Measurements from ENCODE around the gene LTBP1.
A peak's percentile ranks its signal among the peaks of the same experiment; 100 is the strongest.

The LTBP1 gene

DNA sequence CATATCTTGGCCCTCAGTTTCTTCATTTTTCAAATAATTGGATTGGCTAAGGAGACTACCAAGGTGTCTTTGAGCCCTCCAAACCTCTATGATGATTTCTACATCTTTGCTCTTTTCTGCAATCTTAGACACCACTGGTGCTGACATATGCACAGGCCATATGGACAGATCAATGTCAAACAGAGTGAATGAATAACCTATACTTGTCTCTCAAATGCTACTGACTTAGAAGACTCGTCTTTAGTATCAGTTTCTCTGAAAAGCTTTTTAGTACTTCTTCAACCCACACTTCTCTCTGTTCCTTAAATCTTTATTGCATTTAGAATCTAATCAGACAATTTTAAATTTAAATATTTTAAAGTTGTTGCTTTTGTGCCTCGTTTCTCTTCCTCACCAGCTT is 258.2 kb downstream of the LTBP1 start:
- Histone ChIP-seq H3K4me1 (ENCODE audit: control insufficient read depth, low read depth, low read length) (no peaks in the 10 kb centered on the region), H3K56ac (ENCODE audit: low read length) (no peak overlapping the region), H3K9ac (ENCODE audit: low read length) (no peak overlapping the region), H4K8ac (ENCODE audit: low read depth, low read length) (no peak overlapping the region), H2BK120ac (ENCODE audit: low read depth, low read length) (no peak overlapping the region), H3K79me1 (ENCODE audit: low read length) (no peaks in the 10 kb centered on the region), H3K4ac (ENCODE audit: low read depth, low read length) (no peak overlapping the region), H3K27ac (ENCODE audit: low read depth, low read length) (no peak overlapping the region), H4K5ac (ENCODE audit: low read length) (no peak overlapping the region), H3K18ac (ENCODE audit: low read length) (no peak overlapping the region), H2BK5ac (ENCODE audit: low read length) (no peak overlapping the region), H3K36me3 (ENCODE audit: control insufficient read depth, insufficient read depth, low read length) (no peaks in the 10 kb centered on the region), H3K27me3 (ENCODE audit: insufficient read depth, low read length, poor library complexity) (no peaks in the 10 kb centered on the region), H3K4me3 (ENCODE audit: low read length) (no peak overlapping the region), H2AK5ac (ENCODE audit: low read length) (no peak overlapping the region), H3K4me2 (ENCODE audit: low read length) (no peak overlapping the region), H3K23ac (ENCODE audit: low read length) (no peak overlapping the region), H3K79me2 (ENCODE audit: control insufficient read depth, insufficient read depth, low read length) (no peaks in the 10 kb centered on the region), H2BK15ac (replicated peaks; ENCODE audit: low read depth) (no peak overlapping the region)
- no CpG with 5 or more reads among the region's 2 CpGs for whole genome bisulfite sequencing (ENCODE audit: extremely low coverage, insufficient coverage, low lambda C conversion rate)
- DNase-seq = no peak

DNA sequence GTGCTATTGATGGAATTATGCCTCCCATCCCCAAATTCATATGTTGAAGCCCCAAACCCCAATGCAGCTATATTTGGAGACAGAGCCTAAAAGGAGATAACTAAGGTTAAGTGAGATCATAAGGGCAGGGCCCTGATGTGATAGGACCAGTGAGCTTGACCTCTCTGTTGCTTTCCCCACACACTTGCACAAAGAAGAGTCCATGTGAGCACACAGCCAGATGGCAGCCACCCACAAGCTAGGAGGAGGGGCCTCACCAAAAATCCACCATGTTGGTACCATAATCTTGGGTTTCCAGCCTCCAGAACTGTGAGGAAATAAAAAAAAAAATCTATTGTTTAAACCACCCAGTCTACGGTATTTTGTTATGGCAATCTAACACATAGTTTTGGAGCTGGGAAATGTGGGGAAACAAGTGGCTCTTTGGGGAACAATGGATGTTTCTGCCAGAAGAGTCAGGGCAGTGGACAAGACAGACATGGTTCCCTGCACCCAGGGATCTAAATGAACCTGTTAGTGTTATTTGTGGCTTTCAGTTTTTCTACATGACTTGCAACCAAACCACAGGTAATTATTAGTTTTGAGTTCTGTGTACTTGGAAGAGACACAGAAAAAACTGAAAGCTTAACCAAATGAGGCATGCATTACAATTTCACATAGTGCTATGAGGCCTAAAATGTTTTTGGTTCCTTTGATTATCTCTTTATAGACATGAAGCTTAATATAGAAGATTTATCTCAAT is 259.1 kb downstream of the LTBP1 start:
- Histone ChIP-seq H3K9ac (ENCODE audit: low read length) (no peak overlapping the region), H3K27me3 (ENCODE audit: insufficient read depth, low read length, poor library complexity) (no peaks in the 10 kb centered on the region), H4K8ac (ENCODE audit: low read depth, low read length) (no peak overlapping the region), H3K79me2 (ENCODE audit: control insufficient read depth, insufficient read depth, low read length) (no peaks in the 10 kb centered on the region), H3K36me3 (ENCODE audit: control insufficient read depth, insufficient read depth, low read length) (no peaks in the 10 kb centered on the region), H4K5ac (ENCODE audit: low read length) (no peak overlapping the region), H3K4ac (ENCODE audit: low read depth, low read length) (no peak overlapping the region), H3K18ac (ENCODE audit: low read length) (no peak overlapping the region), H3K56ac (ENCODE audit: low read length) (no peak overlapping the region), H3K27ac (ENCODE audit: low read depth, low read length) (no peak overlapping the region), H2BK15ac (replicated peaks; ENCODE audit: low read depth) (no peak overlapping the region), H2BK120ac (ENCODE audit: low read depth, low read length) (no peak overlapping the region), H3K4me1 (ENCODE audit: control insufficient read depth, low read depth, low read length) (no peaks in the 10 kb centered on the region), H3K79me1 (ENCODE audit: low read length) (no peaks in the 10 kb centered on the region), H3K4me2 (ENCODE audit: low read length) (no peak overlapping the region), H2AK5ac (ENCODE audit: low read length) (no peak overlapping the region), H3K4me3 (ENCODE audit: low read length) (no peak overlapping the region), H2BK5ac (ENCODE audit: low read length) (no peak overlapping the region), H3K23ac (ENCODE audit: low read length) (no peak overlapping the region)
- WGBS (ENCODE audit: extremely low coverage, insufficient coverage, low lambda C conversion rate) = no CpG with 5 or more reads among the region's 1 CpG
- no peak for DNase-seq

DNA sequence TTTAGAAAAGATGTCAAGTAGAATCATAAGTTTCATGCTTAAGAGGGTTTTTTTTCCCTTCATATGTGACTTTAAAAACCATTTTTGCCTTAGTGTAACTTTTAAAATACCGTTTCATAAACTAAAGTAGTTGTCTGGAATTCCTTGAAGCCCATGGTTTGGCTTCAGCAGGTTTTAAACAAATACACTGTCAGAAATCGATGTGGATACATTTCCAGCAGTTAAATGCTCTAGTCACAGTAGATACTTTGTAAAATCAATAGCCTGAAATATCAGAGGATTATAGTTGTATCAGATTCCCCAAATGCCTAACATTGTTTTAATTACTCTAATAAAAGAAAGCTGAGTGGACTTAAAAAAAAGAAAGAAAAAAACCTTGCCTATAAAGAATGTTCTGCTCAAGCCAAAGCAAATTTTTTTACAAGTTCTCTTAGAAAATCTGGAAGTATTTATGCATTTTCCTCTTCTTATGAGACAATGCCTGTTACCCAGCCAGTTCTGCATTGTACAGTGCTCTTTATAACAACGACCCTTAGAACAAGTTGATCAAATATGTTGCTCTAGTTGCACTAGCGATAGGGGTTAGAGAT is 260.5 kb downstream of the LTBP1 start:
- H2AK5ac ChIP-seq (ENCODE audit: low read length) = no peak overlapping the region
- no peak overlapping the region for H2BK15ac ChIP-seq (replicated peaks; ENCODE audit: low read depth)
- H3K23ac ChIP-seq (ENCODE audit: low read length) = no peak overlapping the region
- H3K36me3 ChIP-seq (ENCODE audit: control insufficient read depth, insufficient read depth, low read length) = no peaks in the 10 kb centered on the region
- no peaks in the 10 kb centered on the region for H3K79me2 ChIP-seq (ENCODE audit: control insufficient read depth, insufficient read depth, low read length)
- no peaks in the 10 kb centered on the region for H3K79me1 ChIP-seq (ENCODE audit: low read length)
- H3K4me3 ChIP-seq (ENCODE audit: low read length) = no peak overlapping the region
- no peak overlapping the region for H4K5ac ChIP-seq (ENCODE audit: low read length)
- H3K18ac ChIP-seq (ENCODE audit: low read length) = no peak overlapping the region
- no peak overlapping the region for H4K8ac ChIP-seq (ENCODE audit: low read depth, low read length)
- DNase-seq = no peak
- H3K4me1 ChIP-seq (ENCODE audit: control insufficient read depth, low read depth, low read length) = no peaks in the 10 kb centered on the region
- no peaks in the 10 kb centered on the region for H3K27me3 ChIP-seq (ENCODE audit: insufficient read depth, low read length, poor library complexity)
- H3K9ac ChIP-seq (ENCODE audit: low read length) = no peak overlapping the region
- H3K56ac ChIP-seq (ENCODE audit: low read length) = no peak overlapping the region
- H3K27ac ChIP-seq (ENCODE audit: low read depth, low read length) = no peak overlapping the region
- WGBS (ENCODE audit: extremely low coverage, insufficient coverage, low lambda C conversion rate) = no CpG with 5 or more reads among the region's 4 CpGs
- H3K4ac ChIP-seq (ENCODE audit: low read depth, low read length) = no peak overlapping the region
- H3K4me2 ChIP-seq (ENCODE audit: low read length) = no peak overlapping the region
- H2BK5ac ChIP-seq (ENCODE audit: low read length) = no peak overlapping the region
- H2BK120ac ChIP-seq (ENCODE audit: low read depth, low read length) = no peak overlapping the region

DNA sequence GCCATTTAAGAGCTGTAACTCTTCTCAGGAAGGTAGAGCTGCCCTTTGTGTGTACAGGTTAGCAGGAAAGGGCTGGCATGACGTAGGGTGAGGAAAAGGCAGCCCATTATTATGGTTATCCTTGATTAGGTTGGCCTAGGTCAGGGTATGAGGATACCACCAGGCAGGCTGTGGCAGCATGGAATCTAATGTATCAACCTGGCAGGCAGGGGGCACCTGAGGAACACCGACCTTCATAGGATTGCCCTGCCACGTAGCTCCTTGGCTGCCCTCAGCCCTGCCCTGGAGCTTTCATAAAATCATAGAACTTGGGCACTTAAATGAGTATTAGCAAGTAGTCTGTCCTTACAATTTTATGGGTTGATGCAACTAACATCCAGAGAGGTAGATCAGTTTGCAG is 261.6 kb downstream of the LTBP1 start:
- H3K79me2 ChIP-seq (ENCODE audit: control insufficient read depth, insufficient read depth, low read length) = no peaks in the 10 kb centered on the region
- H3K79me1 ChIP-seq (ENCODE audit: low read length) = no peaks in the 10 kb centered on the region
- H3K18ac ChIP-seq (ENCODE audit: low read length) = no peak overlapping the region
- no peak overlapping the region for H3K23ac ChIP-seq (ENCODE audit: low read length)
- H3K4me1 ChIP-seq (ENCODE audit: control insufficient read depth, low read depth, low read length) = no peaks in the 10 kb centered on the region
- H3K27ac ChIP-seq (ENCODE audit: low read depth, low read length) = no peak overlapping the region
- H3K27me3 ChIP-seq (ENCODE audit: insufficient read depth, low read length, poor library complexity) = no peaks in the 10 kb centered on the region
- H2AK5ac ChIP-seq (ENCODE audit: low read length) = no peak overlapping the region
- no peak overlapping the region for H2BK15ac ChIP-seq (replicated peaks; ENCODE audit: low read depth)
- no peak overlapping the region for H4K8ac ChIP-seq (ENCODE audit: low read depth, low read length)
- no peak overlapping the region for H3K4me2 ChIP-seq (ENCODE audit: low read length)
- no peak overlapping the region for H3K4ac ChIP-seq (ENCODE audit: low read depth, low read length)
- no peaks in the 10 kb centered on the region for H3K36me3 ChIP-seq (ENCODE audit: control insufficient read depth, insufficient read depth, low read length)
- H2BK120ac ChIP-seq (ENCODE audit: low read depth, low read length) = no peak overlapping the region
- H3K4me3 ChIP-seq (ENCODE audit: low read length) = no peak overlapping the region
- H3K56ac ChIP-seq (ENCODE audit: low read length) = no peak overlapping the region
- WGBS (ENCODE audit: extremely low coverage, insufficient coverage, low lambda C conversion rate) = no CpG with 5 or more reads among the region's 3 CpGs
- H3K9ac ChIP-seq (ENCODE audit: low read length) = no peak overlapping the region
- no peak for DNase-seq
- no peak overlapping the region for H4K5ac ChIP-seq (ENCODE audit: low read length)
- H2BK5ac ChIP-seq (ENCODE audit: low read length) = no peak overlapping the region

DNA sequence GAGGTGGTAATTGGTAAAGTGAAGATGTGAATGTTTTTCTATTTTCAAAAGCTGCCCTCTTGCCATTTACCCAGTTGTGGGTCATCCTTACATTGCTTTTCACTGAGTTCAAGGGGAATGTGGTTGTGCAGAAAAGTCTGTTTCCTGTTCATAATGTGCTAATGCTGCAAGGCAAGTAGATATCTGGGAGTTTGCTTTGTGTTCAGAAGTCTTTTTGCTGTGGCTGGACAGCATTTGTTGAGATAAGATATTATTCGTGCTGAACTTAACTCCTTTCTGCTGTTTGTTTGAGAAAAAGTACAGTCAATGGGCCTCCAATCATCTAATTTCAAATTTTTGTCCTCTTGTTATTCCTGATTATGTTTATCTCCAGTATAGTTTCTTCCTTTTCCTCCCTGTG is 263.2 kb downstream of the LTBP1 start:
- WGBS (ENCODE audit: extremely low coverage, insufficient coverage, low lambda C conversion rate) = no CpG with 5 or more reads among the region's 1 CpG
- Histone ChIP-seq H3K4me3 (ENCODE audit: low read length) (no peak overlapping the region), H3K79me1 (ENCODE audit: low read length) (no peaks in the 10 kb centered on the region), H3K18ac (ENCODE audit: low read length) (no peak overlapping the region), H3K79me2 (ENCODE audit: control insufficient read depth, insufficient read depth, low read length) (no peaks in the 10 kb centered on the region), H4K5ac (ENCODE audit: low read length) (no peak overlapping the region), H3K4me1 (ENCODE audit: control insufficient read depth, low read depth, low read length) (peaks cover 2% of the 10 kb centered on the region), H3K27me3 (ENCODE audit: insufficient read depth, low read length, poor library complexity) (no peaks in the 10 kb centered on the region), H3K27ac (ENCODE audit: low read depth, low read length) (no peak overlapping the region), H3K23ac (ENCODE audit: low read length) (no peak overlapping the region), H3K4ac (ENCODE audit: low read depth, low read length) (no peak overlapping the region), H2BK15ac (replicated peaks; ENCODE audit: low read depth) (no peak overlapping the region), H2AK5ac (ENCODE audit: low read length) (no peak overlapping the region), H4K8ac (ENCODE audit: low read depth, low read length) (no peak overlapping the region), H2BK5ac (ENCODE audit: low read length) (no peak overlapping the region), H2BK120ac (ENCODE audit: low read depth, low read length) (no peak overlapping the region), H3K36me3 (ENCODE audit: control insufficient read depth, insufficient read depth, low read length) (no peaks in the 10 kb centered on the region), H3K56ac (ENCODE audit: low read length) (no peak overlapping the region), H3K9ac (ENCODE audit: low read length) (no peak overlapping the region), H3K4me2 (ENCODE audit: low read length) (no peak overlapping the region)
- DNase-seq = no peak

- Histone ChIP-seq H3K56ac (ENCODE audit: low read length) (no peak overlapping the region), H4K5ac (ENCODE audit: low read length) (no peak overlapping the region), H2BK5ac (ENCODE audit: low read length) (no peak overlapping the region), H3K18ac (ENCODE audit: low read length) (no peak overlapping the region), H4K8ac (ENCODE audit: low read depth, low read length) (no peak overlapping the region), H2BK15ac (replicated peaks; ENCODE audit: low read depth) (no peak overlapping the region), H3K27me3 (ENCODE audit: insufficient read depth, low read length, poor library complexity) (no peaks in the 10 kb centered on the region), H3K4me2 (ENCODE audit: low read length) (no peak overlapping the region), H2AK5ac (ENCODE audit: low read length) (no peak overlapping the region), H3K23ac (ENCODE audit: low read length) (no peak overlapping the region), H3K9ac (ENCODE audit: low read length) (no peak overlapping the region), H3K4ac (ENCODE audit: low read depth, low read length) (no peak overlapping the region), H3K4me3 (ENCODE audit: low read length) (no peak overlapping the region), H3K27ac (ENCODE audit: low read depth, low read length) (no peak overlapping the region), H3K4me1 (ENCODE audit: control insufficient read depth, low read depth, low read length) (peaks cover 2% of the 10 kb centered on the region), H2BK120ac (ENCODE audit: low read depth, low read length) (no peak overlapping the region), H3K79me1 (ENCODE audit: low read length) (no peaks in the 10 kb centered on the region), H3K36me3 (ENCODE audit: control insufficient read depth, insufficient read depth, low read length) (no peaks in the 10 kb centered on the region), H3K79me2 (ENCODE audit: control insufficient read depth, insufficient read depth, low read length) (no peaks in the 10 kb centered on the region)
- peak; percentile 39 for DNase-seq
- WGBS (ENCODE audit: extremely low coverage, insufficient coverage, low lambda C conversion rate) = no CpG with 5 or more reads among the region's 3 CpGs
Measured at GRCh38 chr2:33210626-33211025, 263.9 kb downstream of the LTBP1 start.

All from mesendoderm (in vitro differentiated cells).